GM18519 (cell line): ENCODE data around the gene CHP1.
"Not testable (repeated sequence)": the region's sequence is repeated elsewhere in the genome, so short reads cannot be mapped to it uniquely, and the experiment has no call there.

ENCODE experiments used
- ATAC-seq: cut with Tn5 transposase; IDR thresholded peaks from one replicate; pipeline ENCODE4 v1.9.1; 2021; ENCODE audit warnings: mild to moderate bottlenecking, moderate library complexity; ENCODE audit not compliant: unreplicated experiment, low FRiP score

Gene CHP1

DNA sequence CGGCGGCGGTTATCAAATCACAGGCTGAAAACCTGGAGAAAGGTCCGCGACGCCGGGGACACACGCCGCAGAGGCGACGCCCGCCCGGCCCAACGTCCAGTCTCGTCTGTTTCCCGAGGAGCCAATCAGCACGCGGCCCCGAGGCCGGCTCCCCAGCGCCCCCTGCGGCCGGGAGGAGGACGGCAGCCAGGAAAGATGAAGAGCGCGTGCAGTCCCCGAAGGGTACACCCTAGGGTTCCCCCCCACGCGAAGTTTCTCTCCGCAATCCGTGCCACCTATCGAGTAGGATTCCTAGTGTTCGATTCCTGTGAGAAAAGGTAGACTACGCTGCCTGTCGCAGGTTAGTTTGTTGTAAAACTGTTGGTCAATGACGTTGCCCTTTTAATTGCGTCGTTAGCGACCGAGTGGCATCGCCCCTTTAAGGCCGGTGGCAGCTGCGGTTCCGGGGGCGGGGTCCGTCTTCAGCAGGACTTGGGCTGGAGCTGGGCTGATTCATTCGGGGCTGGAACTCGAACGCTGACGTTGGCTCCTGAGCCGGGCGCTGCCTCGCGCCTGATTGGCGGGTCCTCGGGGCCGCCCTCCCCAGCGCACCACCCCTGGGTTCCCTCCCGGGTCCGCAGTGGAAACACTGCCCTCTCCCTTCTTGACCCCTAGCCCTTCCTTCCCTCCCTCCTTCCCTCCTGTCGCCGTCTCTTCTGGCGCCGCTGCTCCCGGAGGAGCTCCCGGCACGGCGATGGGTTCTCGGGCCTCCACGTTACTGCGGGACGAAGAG, at the start of gene CHP1, which contains the start of gene EXD1:
CHP1 (plus strand) TSS at position 619 of the 772 bp plus-strand sequence; CDS start at position 734, 115 bp downstream.
EXD1 (minus strand) TSS at position 108 of the 772 bp plus-strand sequence. CDS start 4,182 bp downstream, outside the sequence.
- ATAC-seq: peak; percentile 70

DNA sequence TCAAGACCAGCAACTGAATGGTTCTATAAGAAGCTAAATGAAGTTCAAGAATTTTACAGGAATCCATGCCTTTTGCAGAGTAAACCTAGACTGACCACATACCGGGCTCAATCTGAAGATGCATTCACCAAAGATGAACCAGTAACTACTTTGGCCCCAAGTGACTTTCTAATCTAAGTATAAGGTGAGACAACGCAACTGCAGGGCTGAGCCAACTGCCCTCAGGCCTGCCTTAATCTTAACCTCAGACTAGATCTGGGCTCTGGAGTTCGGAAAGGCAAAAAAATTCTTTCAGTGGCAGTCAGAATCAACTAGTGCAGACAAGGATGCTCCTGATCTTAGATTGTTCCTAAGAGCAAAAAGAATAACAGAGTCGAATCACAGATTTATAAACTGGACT, 48.8 kb upstream of the CHP1 start:
- no peak for ATAC-seq

DNA sequence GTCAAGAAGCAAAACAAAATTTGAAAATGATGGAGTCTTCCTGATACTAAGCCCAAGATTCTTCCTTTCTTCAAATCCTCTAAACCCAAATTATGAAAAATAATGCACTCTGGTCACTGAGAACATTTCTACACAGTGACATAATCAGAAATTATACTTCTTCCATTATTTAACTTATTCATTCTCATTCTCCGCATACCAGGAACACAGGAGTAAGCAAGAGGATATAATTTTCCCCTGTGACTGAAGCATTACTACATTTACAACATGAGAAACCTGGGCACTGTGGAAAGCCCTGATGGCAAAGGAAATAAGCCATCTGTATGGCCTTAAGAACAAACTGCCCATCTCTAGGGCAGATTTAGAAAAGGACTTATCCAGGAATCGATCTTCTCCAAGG, 47.5 kb upstream of the CHP1 start:
- no peak for ATAC-seq

DNA sequence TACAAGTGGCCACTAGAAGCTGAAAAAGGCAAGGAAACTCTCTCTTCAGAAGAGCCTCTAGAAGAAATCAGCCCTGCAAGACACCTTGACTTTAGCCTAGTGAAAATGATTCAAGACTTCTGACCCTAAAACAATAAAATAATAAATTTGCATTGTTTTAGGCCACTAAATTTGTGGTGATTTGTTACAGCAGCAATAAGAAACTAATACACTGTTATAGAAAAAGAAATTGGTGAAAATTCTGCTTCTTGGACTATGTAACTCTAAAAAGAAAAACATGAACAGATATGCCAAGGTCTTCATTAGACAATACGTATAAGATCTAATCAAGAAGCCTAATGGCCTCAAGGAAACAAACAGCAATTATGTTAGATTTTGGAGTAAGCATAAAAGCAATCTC, 36.6 kb upstream of the CHP1 start:
- ATAC-seq: no peak

DNA sequence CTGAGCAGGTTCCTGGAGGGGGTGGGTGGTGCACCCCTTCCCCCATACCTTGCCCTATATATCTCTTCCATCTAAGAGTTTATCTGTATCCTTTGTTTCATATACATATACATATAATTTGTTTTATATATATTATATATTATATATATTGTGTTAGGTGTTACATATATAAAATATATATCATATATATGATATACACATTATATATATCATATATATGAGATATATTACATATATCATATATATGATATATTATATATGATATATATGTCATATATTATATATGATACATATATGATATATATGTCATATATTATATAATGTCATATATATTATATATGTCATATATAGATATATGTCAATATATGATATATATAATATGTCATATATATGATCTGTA, 31.6 kb upstream of the CHP1 start:
- no peak for ATAC-seq

DNA sequence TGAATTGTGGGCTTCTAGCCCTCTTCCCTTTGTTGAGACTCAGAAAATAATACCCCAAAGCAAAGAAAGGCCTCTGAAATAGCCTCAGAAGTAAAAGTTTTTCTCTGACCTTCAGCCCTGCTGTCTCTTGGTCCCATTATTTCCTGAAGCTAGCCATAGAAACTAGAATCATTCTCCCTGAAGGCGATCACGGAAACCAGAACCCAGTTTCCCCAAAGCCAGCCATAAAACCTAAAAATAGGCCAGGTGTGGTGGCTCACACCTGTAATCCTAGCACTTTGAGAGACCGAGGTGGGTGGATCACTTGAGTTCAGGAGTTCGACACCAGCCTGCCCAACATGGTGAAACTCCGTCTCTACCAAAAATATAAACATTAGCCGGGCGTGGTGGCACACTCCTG, 27.7 kb upstream of the CHP1 start:
- no peak for ATAC-seq

DNA sequence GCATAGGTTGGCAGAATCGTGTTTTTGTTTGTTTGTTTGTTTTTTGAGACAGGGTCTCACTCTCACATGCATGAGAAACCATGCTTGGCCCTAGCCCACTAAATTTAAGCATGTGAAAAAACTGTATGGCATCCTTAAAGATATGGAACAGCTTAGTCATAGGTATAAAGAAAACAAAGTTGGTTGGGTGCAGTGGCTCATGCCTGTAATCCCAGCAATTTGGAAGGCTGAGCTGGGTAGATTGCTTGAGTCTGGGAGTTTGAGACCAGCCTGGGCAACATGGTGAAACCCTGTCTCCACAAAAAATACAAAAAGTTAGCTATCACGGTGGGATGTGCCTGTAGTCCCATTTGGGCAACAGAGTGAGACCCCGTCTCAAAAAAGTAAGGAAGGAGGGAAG, 25.8 kb upstream of the CHP1 start:
- ATAC-seq: no peak

DNA sequence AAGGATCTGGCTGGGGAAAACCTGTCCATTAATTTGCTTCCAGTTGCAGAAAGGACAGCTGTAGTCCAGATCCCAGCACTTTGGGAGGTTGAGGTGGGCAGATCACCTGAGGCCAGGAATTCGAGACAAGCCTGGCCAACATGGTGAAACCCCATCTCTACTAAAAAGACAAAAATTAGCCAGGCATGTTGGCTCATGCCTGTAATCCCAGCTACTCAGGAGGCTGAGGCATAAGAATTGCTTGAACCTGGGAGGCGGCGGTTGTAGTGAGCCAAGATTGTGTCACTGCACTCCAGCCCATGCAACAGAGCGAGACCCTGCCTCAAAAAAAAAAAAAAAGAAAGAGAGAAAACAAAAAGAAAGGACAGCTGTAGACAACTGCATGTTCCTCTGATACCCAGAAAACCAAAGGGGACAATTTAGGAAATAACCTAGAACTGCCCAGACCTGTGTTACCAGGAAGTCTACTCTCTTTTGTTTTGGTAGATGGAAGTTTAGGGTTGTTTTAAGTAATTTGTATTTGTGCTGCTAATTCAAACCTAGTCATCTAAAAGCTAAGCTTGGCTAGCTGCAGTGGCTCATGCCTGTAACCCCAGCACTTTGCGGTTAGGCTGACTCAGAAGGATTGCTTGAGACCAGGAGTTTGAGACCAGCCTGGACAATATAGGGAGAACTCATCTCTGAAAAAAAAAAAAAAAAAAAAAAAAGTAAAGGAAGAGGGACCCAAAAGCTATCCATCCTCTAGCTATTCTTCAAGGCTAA, 23.2 kb upstream of the CHP1 start:
- ATAC-seq: no peak

DNA sequence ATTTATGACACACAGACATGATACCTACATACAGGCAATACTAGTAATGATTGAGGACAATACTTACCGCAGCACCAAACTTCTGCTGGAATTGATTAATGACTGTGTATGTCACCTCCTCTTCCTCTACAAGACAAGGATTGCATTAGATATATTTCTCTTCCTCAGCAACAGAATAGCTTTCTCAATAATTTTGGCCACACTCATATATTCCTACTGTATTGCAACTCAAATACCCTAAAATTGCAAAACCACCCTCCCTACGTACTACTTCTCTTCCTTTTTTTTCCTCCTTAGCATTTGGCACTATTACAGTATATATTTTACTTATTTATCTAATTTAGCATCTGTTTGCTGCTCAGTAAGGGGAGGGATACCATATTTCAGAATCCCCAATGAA, 15.4 kb upstream of the CHP1 start:
- ATAC-seq: no peak

DNA sequence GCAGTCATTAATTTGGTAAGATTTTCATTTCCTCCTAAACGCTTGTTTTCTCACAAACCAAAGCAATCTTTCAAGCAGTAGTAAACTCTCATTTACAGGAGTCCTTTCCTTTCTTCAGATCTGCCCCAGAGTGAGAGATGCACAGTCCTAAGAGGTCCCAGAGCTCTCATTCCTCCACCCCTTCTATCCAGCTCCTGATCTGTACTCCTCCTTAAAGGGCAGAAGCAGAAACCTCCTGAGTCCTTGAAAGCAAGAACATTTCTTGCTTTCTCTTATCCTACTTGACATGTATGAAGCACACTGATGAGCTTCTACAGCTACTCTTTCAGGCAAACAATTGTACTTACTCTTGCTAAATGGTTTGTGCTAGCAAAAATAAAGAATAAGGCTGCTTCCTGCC, 12.2 kb upstream of the CHP1 start:
- no peak for ATAC-seq

DNA sequence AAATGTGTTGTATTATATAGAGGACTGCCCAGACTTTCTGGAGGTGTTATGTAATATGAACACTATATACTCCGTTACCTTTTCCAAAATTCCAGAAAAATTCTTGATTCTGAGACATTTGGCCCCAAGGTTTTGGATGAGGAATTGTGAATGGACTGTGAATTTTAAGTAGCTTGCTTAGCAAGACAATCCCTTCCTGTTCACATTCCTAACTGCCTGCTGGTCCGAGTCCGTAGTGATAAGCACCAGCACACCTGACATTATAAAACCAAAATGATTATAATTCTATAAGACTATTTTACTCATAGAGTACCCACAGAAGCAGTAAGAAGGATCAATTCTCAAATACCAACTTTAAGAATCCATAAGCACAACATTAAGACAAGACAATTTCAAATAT, 11.7 kb upstream of the CHP1 start:
- no peak for ATAC-seq

DNA sequence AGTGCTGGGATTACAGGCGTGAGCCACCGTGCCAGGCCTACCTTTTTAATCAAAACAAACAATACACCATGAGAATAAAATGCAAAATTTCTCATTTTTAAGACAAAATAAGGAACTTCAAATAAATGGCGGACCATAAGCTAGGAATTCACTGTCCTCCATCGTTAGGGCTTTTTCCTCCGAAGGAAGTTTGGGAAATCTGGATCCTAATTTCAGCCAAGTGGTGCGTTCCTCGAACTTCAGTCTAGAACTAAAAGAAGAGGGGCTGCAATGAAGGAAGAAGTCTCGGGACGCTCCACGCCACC, 771 bp upstream of the CHP1 start:
- ATAC-seq: no peak

DNA sequence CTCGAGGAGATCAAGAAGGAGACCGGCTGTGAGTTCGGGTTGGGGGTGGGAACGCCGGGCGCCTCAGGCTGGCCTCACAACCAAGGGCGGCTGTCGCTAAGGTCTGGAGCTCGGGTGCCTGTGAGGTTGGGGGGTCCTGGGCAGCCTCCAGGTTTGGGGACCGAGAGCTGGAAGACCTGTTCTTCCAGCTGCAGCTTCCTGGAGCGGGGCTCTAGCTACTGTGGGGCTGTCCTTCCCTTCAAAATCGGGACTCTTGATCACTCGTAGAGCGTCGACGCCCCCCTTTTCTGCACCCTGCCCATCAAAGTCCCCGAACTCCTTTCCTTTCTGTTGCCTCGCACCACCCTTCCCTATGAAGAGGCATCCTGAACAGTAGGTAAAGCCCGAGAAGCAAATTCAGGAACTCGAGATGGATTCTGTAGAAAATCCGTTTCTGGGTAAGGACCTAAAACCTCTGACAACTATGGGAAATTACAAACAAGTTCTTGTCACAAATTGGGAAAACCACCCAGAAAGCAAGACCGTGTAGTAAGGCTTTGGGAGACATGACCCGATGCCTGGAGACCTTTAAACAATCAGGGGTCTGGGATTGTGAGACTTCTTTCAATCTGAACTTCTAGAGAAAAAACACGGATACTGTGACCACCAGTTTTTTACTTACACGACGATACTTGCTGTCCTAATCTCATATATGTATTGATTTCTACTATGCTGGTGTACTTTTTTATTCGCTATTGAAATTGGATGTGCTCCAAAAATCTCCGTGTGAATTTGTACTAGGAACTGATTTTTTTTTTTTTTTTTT, 556 bp downstream of the CHP1 start:
- peak; percentile 11 for ATAC-seq

DNA sequence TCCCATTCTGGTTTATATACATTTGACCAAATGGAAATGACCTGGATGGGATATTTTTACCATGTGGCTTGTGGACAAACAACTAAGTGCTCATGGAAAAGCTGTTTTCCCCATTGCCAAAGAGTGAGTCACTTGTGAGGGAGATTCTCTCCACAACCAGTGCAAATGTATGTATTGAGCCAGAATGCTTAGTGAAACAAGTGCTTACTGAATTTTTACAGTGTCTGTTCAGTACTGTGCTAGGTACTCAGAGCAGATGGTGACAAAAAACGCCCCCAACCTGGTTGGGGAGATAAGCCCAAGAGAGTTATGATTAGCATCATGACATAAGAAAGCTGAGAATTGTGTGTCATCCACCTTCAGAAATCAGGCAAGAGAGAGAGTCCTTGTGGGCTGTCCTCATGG, 2.3 kb downstream of the CHP1 start:
- no peak for ATAC-seq

DNA sequence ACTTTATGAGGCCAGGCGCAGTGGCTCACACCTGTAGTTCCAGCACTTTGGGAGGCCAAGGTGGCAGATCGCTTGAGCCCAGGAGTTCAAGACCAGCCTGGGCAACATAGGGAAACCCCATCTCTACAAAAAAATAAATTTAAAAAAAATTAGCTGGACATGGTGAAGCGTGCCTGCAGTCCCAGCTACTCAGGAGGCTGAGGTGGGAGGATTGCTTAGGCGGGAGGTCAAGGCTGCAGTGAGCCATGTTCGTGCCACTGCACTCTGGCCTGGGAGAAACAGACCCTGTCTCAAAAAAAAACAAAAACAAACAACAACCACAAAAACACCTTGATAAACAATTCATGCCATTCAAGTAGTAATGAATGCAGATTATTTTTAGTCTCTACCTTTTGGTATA, 4.2 kb downstream of the CHP1 start:
- ATAC-seq: not testable (repeated sequence)

DNA sequence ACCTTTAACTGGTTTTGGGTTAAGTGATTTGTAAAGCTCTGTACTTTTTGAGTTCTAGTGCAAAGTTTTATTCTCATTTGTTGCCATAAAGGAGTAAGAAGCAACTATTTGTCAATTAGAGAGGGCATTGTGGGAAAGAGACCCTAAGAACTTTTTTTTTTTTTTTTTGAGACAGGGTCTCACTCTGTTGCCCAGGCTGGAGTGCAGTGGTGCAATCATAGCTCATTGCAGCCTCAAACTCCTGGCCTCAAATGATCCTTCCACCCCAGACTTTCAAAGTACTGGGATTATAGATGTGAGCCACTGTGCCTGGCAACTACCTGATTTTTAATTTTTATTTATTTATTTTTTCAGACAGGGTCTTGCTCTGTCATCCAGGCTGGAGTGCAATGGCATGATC, 4.9 kb downstream of the CHP1 start:
- no peak for ATAC-seq

DNA sequence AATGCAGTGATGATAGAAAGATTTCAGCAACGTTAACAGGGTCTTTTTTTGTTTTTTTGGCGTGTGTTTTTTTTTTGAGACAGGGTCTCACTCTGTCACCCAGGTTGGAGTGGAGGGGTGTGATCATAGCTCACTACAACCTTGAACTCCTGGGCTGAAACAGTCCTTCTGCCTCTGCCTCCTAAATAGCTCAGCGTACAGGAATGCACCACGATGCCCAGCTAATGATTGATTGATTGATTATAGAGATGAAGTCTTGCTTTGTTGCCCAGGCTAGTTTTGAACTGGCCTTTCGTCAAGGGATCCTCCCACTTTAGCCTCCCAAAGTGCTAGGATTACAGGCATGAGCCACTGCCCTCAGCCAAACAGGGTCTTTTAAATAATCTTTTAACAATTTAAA, 7.0 kb downstream of the CHP1 start:
- no peak for ATAC-seq

DNA sequence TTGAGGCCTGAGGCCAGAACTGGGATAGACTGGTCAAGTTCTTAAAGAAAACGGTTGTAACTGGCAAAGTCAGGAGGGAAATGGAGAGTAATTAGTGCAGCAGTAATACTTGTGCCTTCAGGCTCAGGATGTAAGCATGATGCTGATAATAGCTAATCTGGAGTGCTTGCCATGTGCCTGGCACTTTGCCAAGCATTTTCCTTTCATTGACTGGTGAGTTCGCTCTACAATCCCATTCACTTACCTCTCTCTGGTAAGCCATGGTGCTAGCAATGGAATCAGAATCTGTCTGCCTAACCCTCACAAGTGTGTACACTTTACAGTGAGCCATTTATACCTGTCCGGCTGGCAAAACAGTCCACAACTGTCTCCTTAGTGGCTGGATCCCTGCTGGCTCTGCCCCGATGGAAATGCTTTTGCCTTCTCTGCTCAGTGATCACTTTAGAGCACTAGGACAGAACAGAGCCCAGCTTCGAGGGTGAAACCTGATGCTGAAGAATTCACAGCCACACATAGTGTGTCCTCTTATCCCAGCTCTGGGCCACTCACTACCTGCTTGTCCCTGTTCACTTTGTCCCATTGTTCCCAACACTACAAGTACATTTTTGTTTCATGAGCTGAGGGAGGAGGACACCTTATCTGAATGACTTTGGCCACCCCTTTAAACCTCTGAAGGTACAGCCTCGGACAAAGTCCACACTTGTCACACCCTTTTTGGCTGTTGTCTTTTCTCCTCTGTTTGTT, 10.3 kb downstream of the CHP1 start:
- ATAC-seq: no peak

DNA sequence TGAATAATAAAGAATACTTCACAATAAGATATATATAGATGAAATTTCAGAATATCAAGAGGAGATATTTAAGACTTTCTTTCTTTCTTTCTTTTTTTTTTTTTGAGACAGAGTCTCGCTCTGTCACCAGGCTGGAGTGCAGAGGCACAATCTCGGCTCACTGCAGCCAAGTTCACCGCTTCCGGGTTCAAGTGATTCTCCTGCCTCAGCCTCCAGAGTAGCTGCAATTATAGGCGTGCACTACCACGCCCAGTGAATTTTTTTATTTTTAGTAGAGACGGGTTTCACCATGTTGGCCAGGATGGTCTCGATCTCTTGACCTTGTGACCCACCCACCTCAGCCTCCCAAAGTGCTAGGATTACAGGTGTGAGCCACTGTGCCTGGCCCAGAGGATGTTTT, 19.7 kb downstream of the CHP1 start:
- not testable (repeated sequence) for ATAC-seq

DNA sequence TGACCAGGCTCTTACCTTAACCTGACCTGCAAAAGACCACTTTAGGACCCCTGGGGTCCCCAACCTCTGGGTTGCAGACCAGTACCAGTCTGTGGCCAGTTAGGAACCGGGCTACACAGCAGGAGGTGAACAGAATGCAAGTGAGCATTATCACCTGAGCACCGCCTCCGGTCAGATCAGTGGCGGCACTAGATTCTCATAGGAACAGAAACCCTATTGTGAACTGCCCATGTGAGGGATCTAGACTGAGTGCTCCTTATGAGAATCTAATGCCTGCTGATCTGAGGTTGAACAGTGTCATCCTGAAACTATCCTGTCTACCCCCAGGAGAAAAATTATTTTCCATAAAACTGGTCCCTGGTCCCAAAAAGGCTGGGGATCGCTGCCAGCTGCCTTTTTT, 20.3 kb downstream of the CHP1 start:
- no peak for ATAC-seq

DNA sequence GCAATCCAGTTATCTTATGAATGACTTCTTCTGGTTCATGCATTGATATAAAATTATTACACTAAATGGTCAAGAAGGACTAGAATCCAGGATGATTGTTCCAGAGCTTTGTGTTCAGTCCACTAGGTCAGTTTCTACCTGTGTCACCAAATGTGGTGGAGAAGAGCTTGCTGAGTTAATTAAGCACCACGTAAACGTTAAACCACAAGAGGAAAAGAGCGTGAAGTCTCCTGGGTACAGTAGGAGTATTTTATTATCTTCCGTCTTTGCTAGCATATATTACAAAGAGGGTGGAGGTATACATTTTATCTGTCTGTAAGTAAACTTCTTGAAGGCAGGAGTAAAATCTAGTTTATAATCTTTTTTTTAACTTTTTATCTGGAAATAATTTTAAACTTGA, 23.5 kb downstream of the CHP1 start:
- no peak for ATAC-seq
